Keratinocyte (primary cell): ENCODE data around the gene EDNRA.

Experiments
- EZH2 ChIP-seq: IDR thresholded peaks from one replicate; pipeline ENCODE4 v1.6.1; 2012; ENCODE audit warnings: inconsistent platforms, mild to moderate bottlenecking, low read length, moderate library complexity
- TF ChIP-seq, protein P1 (sequence below), 3 experiments: IDR thresholded peaks in 1 of 3; conservative IDR thresholded peaks in 1 of 3; optimal IDR thresholded peaks in 1 of 3; 2 replicates in 2 of 3; 3 replicates in 1 of 3; pipeline versions ENCODE3 to v1.5.1; 2011; ENCODE audit warnings: low read length in 3 of 3, mild to moderate bottlenecking in 3 of 3, moderate library complexity in 2 of 3, control low read depth in 1 of 3, inconsistent platforms in 1 of 3; ENCODE audit not compliant: insufficient read depth in 2 of 3; ENCODE audit errors: extremely low read depth in 1 of 3

DNA sequence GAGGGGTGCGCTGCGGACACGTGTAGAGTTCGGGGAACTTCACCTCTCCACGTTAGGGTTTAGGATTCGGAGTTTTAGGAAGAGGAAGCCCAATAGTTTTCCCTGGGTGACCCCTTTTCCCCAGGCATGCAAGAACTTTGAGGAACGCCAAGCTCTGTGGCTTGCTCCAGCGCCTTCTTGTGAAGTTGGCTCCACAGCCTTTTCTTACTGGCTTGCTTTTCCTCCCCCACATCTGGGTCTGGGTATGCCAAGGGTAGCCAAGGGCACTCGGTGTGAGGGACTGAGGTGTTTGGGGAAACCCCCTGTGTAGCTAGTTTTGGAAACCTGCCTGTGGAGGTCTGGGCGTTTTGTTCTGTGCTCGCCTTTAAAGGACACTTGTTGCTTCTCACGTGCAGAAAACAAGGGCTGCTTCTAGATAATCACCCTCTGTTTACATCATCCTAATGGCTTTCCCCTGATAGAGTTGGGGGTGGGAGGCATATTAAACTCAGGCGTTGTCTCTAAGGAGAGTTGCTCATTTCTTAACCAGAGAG, 746 bp downstream of the EDNRA start:
- no peak for TF ChIP-seq EZH2
- TF ChIP-seq, protein P1, sequence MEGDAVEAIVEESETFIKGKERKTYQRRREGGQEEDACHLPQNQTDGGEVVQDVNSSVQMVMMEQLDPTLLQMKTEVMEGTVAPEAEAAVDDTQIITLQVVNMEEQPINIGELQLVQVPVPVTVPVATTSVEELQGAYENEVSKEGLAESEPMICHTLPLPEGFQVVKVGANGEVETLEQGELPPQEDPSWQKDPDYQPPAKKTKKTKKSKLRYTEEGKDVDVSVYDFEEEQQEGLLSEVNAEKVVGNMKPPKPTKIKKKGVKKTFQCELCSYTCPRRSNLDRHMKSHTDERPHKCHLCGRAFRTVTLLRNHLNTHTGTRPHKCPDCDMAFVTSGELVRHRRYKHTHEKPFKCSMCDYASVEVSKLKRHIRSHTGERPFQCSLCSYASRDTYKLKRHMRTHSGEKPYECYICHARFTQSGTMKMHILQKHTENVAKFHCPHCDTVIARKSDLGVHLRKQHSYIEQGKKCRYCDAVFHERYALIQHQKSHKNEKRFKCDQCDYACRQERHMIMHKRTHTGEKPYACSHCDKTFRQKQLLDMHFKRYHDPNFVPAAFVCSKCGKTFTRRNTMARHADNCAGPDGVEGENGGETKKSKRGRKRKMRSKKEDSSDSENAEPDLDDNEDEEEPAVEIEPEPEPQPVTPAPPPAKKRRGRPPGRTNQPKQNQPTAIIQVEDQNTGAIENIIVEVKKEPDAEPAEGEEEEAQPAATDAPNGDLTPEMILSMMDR (optimal IDR thresholded peaks at IDR 0.05 in 1 of 3, IDR thresholded peaks at IDR 0.05 in 1 of 3, conservative IDR thresholded peaks at IDR 0.05 in 1 of 3; ENCODE audit: extremely low read depth in 1 of 3, insufficient read depth in 2 of 3, low read length in 3 of 3), result no peak
